Measurements from ENCODE around the gene ATG7.

GRCh38 chr3:11276901-11277300 is 4.7 kb downstream of the ATG7 start:
- TF ChIP-seq CTCF (IDR thresholded peaks at IDR 0.05): no peak
- no peak for TF ChIP-seq POLR2A (IDR thresholded peaks at IDR 0.05; ENCODE audit: low read length)
- TF ChIP-seq KDM1A (IDR thresholded peaks at IDR 0.05; ENCODE audit: low read depth): no peak
- TF ChIP-seq EP300 (IDR thresholded peaks at IDR 0.05): no peak
- no peak for TF ChIP-seq MYC (IDR thresholded peaks at IDR 0.05; ENCODE audit: borderline replicate concordance, low read length)
- no peak for TF ChIP-seq MAX (IDR thresholded peaks at IDR 0.05)
- TF ChIP-seq USF2 (IDR thresholded peaks at IDR 0.05): no peak

All from A549 (cell line).